Activated T-cell treated with anti-CD3 and anti-CD28 coated beads for 24 hours (primary cell): ENCODE data around the gene UBE3D.
"Not testable (repeated sequence)": the region's sequence is repeated elsewhere in the genome, so short reads cannot be mapped to it uniquely, and the experiment has no call there.

Source experiments
- DNase-seq: peaks from one replicate; pipeline ENCODE4 v3.0.0-alpha.2; 2020; ENCODE audit warnings: low read depth

Gene UBE3D

DNA sequence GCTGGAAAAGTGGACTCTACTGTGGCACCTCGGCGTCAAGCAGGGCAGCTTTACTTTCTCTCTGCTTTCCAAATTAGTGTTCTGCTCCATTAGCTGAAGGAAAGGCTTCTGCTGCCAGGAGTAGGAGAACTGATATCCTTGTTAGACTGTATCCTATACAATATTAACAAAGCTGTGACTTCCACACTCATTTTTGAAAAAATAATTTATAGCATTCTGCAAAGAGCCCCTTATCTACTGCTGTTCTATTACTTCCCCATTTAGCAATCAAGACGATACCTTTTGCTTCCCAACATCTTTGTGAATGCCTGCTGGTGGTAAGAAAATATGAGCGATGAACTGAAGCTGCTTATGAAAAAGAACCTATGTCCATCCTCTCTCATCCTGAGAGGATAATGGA is 151.1 kb downstream of the UBE3D start:
- DNase-seq: no peak

DNA sequence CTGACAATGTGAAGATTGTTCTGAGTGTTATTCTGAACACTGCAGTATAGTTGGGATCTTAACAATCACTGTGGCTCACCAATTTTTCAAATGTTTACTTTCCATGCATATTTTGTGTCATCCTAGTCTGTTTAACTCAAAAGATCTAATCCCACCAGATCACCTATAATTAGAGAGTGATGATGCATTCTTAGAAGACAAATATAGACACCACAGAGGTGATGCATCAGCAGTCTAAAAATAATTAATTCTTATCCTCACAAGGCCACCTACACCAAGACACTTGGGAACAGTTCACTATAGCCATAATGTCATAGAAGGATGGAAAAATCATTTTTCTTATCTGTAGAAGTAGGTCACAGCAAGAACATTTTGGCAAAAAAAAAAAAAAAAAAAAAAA is 154.8 kb downstream of the UBE3D start:
- DNase-seq: no peak

DNA sequence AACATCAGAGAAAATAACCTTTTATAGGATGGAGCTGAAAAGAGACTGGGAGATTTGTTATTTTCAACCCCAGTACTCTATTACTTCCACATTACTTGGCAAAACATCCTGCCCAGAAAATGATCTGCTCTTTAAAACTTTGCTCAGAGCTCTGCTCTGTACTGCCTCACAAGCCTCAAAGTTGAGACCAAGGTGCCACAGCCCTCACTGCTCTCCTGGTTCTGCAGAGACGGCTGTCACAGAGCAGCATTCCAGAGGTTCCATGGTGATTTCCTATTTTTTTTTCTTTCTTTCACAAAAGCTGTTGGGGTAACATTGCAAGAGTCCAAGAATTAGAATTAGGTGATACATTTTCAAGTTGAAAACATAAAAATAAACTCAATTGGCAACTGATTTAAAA is 155.2 kb downstream of the UBE3D start:
- DNase-seq: no peak

DNA sequence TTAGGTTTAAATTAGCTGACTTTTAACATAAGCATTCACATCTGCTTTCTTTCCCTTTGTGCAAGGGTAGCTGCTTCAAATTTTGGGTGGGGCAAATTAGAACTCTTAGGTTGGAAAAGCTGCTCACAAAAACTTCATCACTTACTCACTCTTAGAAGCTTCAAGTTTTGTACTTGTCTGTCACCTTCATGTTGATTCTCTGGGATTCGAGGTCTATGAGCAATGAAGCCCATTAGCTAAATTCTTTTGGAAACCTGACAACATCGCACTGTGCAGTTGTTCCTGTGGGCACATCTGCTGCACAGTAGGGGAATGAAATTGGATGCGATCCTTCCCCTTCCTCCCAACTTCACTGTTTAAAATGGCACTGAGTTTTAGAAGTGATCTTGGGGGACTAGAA is 156.1 kb downstream of the UBE3D start:
- DNase-seq: no peak

DNA sequence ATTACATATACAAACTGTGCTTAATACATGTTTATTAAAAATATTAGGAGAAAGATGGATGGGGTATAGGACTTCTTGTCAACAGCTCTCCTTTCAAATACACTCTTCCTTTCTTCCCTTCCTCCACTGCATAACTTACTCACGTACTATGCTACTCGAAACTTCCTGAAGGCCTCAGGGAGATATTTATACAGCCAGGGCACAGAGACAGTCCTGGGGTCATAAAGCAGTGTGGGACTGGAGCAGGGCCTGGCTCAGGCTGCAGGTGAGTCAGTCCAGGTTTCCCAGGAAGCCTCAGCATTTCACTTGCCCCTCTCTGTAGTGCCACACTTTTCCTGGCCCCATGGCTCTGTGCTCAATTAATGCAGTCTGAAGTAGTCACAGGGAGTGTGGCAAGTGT is 157.0 kb downstream of the UBE3D start:
- no peak for DNase-seq

DNA sequence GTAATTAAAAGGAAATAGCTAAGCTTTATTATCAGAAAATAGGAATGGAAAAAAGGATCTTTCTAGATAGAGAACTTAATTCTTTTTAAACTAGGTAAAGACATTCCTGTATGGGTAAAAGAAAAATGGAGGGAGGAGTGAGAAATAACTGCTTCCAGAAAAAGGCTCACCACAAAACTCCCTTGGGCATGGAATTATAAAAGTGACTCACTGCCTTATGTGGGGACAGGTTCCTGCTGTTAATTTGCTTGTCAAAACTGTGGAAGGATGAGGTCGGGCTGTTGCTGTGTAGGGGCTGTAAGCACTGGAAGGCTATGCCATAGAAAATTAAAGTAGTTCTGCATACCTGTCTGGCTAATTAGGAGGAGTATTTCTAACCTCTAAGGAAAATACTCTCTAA is 158.7 kb downstream of the UBE3D start:
- DNase-seq: no peak

DNA sequence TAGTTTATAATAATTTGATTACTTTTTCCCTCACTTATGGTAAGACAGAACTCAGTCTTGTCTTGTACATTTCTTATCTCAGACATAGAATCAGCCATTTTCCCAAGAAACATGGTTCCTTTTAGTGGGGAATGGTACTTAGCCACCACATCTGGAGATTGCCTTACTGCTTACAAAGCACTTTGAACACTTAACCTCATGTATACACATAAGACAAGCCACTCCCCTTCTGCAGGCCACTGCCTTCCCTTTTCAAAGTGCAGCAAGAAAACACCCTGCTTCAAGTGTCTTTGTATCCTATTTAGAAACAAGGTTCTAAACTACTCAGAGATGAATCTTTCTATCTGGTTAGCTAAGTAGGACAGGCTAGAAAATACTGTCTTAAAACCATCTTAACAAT is 159.2 kb downstream of the UBE3D start:
- no peak for DNase-seq

DNA sequence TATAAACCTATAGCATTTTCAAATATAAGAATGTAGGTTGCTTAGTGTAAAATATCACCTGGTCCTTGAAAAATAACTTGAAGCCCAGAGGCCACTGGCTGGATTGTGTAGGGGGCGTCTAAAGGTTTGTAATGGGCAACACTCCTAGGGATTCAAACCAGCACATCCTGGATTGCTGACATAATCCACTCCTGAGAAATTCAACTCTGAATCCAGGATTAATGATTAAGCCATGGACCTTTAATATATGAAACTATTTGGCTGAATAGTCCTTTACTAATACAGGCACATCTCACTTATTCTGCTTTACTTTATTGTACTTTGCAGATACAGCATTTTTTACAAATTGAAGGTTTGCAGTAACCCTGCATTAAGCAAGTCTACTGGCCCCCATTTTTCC is 160.8 kb downstream of the UBE3D start:
- DNase-seq: no peak

DNA sequence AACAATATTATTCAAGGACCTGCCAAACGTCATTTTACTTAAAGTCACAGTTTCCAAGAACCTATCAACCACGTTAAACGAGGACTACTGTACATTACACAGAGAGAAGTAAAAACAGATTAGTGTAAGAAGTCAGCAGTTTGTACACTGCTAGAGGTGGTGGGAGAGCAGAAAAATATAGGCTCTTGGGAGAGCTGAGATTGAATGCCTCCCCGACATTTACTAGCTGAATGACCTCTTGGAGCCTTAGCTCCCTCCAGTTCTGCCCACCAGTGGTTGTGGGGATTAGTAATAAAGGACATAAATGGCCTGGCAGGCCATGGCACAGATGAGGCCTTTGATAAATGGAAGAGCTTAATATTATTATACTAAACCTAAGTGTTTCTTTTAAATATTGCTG is 161.4 kb downstream of the UBE3D start:
- DNase-seq: no peak

DNA sequence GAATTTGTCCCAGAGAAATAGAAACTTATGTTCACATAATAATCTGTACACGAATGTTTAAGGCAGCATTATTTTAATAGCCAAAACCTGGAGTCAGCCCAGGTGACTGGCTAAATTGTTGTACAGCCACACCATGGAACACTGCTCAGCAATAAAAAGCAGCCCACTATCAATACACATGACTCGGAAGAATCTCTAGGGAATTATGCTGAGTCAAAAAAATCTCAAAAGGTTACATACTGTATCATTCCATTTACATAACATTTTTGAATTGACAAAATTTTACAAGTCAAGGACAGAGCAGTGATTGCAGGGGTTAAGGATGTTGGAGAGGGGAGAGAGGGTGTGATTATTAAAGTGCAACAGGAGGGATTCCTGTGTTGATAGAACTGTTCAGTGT is 163.4 kb downstream of the UBE3D start:
- DNase-seq: no peak

DNA sequence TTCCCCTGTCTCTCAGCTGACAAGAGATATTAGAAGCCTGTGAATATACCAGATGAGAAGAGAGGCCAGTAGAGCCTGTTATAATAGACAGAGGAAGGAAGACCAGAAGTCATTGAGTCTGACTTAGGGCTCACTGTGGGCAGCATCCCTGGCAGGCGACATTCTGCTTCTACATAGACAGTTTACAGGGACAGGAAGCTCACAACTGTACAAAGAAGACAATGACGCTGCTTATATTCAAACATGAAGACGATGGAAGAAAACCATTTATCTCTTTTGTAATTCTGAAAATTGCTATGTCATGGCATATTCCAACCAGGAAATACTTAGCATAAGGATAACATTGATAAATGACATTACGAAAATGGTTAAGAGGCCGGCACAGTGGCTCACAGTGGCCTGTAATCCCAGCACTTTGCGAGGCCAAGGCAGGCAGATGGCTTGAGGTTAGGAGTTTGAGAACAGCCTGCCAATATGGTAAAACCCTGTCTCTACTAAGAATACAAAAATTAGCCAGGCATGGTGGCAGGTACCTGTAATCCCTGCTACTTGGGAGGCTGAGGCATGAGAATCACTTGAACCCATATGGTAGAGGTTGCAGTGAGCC is 170.9 kb downstream of the UBE3D start:
- DNase-seq: no peak

DNA sequence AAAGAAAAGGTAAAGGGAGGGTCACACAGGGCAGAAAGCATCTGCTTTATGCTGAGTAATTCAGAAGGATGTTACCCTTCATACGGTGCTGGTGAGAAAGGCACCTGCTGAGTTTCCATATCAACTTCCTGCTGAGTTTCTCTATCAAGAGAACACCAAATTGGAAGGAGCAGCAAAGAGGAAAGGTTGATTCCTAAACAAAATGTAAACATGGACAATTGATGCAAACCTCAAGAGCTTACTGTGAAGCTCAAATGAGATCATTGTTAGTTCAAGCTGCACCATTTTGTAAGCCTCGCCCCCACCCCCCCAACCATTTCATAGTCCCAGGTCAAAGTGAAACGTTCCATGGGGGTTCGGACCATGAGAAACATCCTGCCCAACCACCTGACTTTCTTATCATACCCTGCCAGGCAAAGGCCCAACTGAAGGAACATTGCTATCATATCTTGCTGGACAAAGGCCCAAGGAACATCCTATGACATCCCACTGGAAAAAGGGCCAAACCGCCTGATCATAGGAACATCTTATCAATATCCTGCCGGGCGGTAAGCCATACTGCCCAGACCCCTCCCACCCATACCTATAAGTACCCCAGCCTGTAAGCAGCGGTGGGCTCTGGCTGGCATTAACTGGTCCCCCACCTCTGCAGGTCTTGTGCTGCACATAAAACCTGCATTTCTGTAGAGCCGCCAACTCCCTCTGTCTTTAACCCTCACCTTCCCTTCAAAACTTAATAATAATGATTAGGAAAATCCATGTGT is 171.6 kb downstream of the UBE3D start:
- no peak for DNase-seq

DNA sequence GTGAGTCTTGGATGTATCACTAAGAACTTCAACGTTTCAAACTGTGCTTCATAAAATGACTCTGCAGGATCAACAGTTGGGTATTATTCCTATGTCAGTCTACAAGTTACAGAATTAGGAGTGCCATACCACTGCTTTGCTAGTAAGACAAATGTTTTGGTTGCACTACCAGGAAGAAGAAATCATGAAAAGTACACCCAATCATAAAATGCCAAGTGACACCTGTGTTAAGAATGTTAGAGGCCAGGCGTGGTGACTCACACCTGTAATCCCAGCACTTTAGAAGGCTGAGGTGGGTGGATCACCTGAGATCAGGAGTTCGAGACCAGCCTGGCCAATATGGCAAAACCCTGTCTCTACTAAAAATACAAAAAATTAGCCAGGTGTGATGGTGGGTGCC is 174.1 kb downstream of the UBE3D start:
- DNase-seq: not testable (repeated sequence)

DNA sequence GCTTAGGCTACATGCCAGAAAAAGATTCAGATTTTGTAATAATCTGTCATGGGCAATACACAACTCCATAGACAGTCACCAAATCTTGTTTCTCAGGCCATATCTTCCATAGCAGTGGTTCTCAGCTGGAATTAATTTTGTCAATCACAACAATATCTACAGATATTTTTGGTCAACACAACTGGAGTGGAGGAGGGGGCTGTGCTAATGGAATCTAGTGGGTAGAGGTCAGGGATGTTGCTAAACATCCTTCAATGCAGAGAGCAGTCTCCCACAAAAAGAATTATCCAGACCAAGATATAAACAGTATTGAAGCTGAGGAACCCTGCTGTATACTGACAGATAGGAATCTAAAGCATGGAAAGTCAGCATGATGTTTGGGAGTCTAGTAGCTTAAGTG is 174.6 kb downstream of the UBE3D start:
- DNase-seq: no peak

DNA sequence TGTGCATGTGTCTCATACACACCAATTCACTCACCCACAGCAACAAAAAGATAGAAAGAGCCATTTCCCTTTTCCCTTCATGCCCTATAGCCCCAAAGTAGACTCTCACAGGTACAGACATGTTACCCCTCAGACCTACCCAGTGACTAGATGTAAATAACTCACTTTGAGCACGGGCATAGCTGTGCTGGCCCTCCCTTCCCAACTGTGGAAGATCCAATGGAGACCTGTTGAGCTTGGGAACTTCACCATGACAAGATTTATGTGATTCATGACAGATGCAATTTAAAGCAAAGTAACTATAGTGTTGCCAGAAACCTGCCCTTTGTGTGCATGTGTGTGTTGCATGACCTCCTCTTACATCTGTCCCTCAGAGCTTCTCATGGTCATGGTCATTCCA is 175.4 kb downstream of the UBE3D start:
- DNase-seq: no peak

DNA sequence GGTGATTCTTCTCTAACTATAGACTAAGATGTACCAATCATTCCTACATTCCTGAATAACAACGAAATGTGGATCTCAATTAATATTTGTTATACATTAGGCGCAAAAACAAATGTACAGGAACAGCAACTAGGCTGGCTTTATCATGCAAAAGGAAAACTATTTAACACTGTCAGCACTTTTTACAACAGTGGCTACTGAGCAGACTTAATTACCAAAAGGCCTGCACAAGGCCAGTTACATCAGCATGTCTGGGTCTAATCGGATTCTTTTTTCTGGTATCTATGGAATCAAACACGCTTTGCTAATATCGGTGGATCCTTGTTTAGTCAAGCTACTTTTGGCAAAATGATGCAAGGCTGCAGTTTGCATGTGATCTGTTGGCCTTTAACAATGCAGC is 176.5 kb downstream of the UBE3D start:
- no peak for DNase-seq

DNA sequence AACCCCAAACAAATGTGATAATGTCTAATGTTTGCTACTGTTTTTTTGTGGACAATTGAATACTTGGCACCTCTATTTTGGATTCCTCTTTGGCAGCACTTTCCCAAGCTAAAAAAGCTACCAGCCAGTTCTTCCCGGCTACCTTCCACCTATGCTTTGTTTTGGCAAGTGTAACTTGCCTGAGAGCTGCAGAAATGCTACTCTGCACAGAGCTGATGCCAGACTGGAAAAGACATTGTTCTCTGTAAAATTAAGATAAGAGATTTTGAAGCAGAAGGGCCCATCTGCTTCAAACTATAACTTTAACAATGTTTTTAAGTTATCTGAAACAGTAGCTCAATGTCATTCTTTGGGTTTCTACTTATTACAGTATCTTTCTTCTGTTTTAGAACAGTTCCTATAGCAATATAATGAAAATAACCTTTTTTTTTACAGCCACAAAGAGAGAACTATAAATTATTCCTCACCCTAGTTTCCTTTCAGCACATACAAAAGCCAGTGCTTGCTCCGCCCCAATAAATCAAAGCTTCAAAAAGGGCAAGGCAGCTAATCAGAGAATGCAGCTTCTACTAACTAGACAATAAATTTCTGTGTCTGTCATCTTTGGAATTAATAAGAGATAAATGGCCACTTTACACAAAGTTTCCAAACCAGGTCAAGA is 183.1 kb downstream of the UBE3D start:
- DNase-seq: no peak

DNA sequence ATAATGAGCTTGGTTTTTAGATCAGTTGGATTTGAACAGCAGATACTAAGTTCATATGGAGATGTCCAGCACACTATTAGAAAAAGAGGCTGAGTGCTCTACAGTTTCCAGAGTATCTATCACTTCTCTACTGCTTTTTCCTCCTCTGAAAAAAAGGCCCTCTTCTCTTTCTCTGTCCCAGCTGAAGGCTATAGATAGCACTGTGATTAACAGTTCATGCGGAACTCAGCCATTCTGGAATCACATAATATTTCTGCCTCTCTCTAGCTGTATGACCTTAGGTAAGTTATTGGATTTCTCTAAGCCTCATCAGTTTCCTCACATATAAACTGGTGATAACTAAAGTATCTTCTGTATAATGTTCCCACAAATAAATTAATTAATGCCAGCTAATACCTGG is 184.1 kb downstream of the UBE3D start:
- DNase-seq: no peak

DNA sequence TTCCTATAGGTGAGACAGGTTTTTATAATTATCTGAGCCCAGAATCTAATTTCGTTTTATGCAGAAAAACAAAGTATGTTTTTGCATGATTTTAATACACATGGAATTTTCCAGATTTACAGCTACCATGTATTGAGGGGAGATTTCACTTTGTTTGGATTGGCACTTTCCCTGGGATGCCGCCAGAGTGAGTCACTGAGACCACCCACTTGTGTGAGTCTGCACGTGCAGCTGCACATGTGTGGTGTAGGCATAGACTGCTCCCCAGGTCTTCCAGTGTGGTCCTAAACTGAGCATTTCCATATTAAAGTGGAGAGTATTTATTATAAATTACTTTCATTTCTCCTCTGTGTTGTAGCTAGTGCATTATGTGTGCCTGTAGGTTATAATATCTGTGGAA is 186.8 kb downstream of the UBE3D start:
- no peak for DNase-seq

DNA sequence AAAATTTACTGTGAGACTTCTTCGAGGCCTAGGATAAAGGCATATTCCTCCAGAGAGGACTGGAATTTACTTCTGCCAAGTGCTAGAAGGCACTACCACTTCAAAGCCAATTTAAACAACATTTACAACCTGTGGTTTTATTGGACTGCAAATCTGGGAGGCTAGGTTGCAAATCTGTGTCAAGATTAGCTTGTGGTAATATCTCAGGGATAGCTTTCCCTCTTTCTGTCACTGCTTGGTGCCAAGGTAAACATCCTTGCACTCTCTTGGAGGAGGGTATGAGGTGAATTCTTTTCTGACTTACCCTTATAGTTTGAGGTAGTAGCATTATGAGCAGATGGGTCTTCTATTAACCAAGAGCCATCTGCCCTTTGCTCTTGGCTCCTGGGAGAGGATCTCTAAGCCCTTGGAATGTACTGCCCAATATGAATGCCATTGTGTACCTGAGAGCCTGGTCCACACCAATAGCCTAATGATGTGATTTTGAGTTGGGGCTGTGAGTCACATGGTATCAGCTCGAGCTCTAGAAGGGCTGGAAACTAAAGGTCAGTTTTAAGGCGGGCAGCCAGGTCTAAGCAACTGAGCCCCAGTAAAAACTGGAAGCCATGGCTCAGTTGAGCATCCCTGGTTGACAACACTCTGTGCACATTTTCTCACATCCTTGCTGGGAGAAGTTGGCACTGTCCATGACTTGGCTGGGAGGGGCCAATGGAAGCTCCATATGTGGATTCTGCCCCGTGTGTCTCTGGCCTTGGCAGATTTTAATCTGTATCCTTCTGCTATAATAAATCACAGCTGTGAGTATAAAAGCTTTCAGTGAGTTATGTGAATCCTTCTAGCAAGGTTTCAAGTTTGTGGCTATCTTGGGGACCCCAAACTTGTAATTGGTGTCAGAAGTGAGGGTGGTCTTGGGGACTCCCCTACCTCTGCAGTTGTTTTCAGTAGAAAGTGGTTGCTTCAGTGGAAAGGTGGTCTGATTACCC is 188.1 kb downstream of the UBE3D start:
- DNase-seq: no peak

DNA sequence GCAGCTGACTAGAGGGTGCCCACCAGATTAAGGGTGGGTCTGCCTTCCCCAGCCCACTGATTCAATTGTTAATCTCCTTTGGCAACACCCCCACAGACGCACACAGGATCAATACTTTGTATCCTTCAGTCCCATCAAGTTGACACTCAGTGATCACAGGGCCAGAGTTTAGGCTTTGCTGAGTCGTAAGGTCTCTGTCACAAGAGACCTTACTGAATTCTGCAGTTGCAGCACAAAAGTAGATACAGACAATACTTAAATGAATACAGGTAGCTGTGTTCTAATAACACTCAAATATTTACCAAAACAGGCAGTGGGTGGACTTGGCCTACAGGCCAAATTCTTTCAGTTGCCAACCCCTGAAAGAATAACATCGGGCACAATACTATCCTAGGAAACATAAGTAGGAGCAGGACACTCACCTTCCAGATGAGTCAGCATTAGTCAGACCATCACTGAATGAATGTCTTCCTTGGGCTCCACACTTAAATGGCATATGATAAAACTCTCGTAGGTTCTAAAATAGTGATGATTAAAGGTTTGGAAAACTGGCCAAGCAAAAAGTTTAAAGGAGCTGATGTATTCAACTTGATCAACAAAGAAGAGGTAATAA is 190.0 kb downstream of the UBE3D start:
- no peak for DNase-seq

DNA sequence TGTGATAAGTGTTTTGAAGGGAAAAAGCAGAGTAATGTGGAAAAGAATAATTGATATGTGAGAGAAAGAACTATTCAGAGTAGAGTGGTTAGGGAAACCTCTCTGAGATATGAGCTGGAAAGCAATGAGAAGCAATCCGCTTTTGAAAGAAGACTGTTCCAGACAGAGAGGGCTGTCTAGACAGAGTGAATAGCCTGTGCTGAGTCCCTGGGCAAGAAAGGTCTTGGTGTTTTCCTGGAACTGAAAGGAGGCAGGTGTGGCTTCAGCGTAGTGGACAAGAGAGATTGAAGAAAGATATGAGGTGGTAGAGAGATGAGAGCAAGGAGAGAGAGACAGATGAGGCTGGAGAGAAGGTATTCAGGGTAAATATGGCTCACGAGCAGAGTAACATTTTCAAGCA is 190.8 kb downstream of the UBE3D start:
- no peak for DNase-seq
